GM12892 (cell line): Measurements from ENCODE around the gene SEPTIN12.

ENCODE experiments used
- POLR2A ChIP-seq: IDR thresholded peaks from 2 replicates; pipeline ENCODE4 v1.6.1; 2011; ENCODE audit warnings: low read depth, low read length, control low read depth
- POLR2AphosphoS5 ChIP-seq: IDR thresholded peaks from 2 replicates; pipeline ENCODE4 v1.6.1; 2011; ENCODE audit warnings: low read depth, low read length, control low read depth
- TAF1 ChIP-seq: IDR thresholded peaks from 2 replicates; pipeline ENCODE4 v1.6.1; 2011; ENCODE audit warnings: low read depth, mild to moderate bottlenecking, control low read depth, low read length, borderline replicate concordance

GRCh38 chr16:4763791-4764190 lies 24.4 kb downstream of the SEPTIN12 start:
- TF ChIP-seq POLR2A (no peak), TAF1 (no peak), POLR2AphosphoS5 (no peak)
